GM23338 (cell line): ENCODE results near the gene CTTN. TPM values are rescaled to one million over a fixed set of nuclear protein-coding genes. Genes with fewer than 3 reads are reported as not detected.

Experiments used
- ATAC-seq: fragments of 200-7000 bp; cut with Tn5 transposase; 3 replicates; pipeline ENCODE4 v1.9.1; 2020
- DNase-seq: peaks from one replicate; pipeline ENCODE4 v3.0.0-alpha.2; 2015; ENCODE audit warnings: low spot score
- H2AFZ ChIP-seq: fragments of 200-600 bp; sonication (generic); 2 replicates; pipeline ENCODE4 v1.8.0; 2016; ENCODE audit warnings: antibody characterized with exemption, mild to moderate bottlenecking, moderate library complexity
- H3F3A ChIP-seq: fragments of 200-600 bp; sonication (generic); replicated peaks from 2 replicates; pipeline ENCODE4 v1.8.0; 2017; ENCODE audit warnings: antibody characterized with exemption, mixed run types, low read depth
- H3K27ac ChIP-seq: fragments of 200-600 bp; sonication (generic); 2 replicates; pipeline ENCODE4 v1.6.1; 2016; ENCODE audit warnings: low read depth
- H3K27me3 ChIP-seq: fragments of 200-600 bp; sonication (generic); 2 replicates; pipeline ENCODE4 v1.8.0; 2016; ENCODE audit warnings: mild to moderate bottlenecking, mixed run types, moderate library complexity; ENCODE audit not compliant: insufficient read depth
- H3K36me3 ChIP-seq: fragments of 200-600 bp; sonication (generic); 2 replicates; pipeline ENCODE4 v1.8.0; 2016; ENCODE audit warnings: mild to moderate bottlenecking; ENCODE audit not compliant: insufficient read depth
- H3K4me1 ChIP-seq: fragments of 200-600 bp; sonication (generic); 2 replicates; pipeline ENCODE4 v1.8.0; 2016; ENCODE audit warnings: mild to moderate bottlenecking, moderate library complexity; ENCODE audit not compliant: insufficient read depth
- H3K4me2 ChIP-seq: fragments of 200-600 bp; sonication (generic); 2 replicates; pipeline ENCODE4 v1.7.1; 2017; ENCODE audit warnings: mixed run types
- H3K4me3 ChIP-seq: fragments of 200-600 bp; sonication (generic); 2 replicates; pipeline ENCODE4 v1.6.1; 2016; ENCODE audit warnings: mixed run types
- H3K79me2 ChIP-seq: fragments of 200-600 bp; sonication (generic); replicated peaks from 2 replicates; pipeline ENCODE4 v1.8.0; 2017; ENCODE audit warnings: mild to moderate bottlenecking; ENCODE audit not compliant: insufficient read depth
- H3K9me2 ChIP-seq: fragments of 200-600 bp; sonication (generic); 2 replicates; pipeline ENCODE4 v1.8.0; 2017; ENCODE audit not compliant: insufficient read depth
- H4K20me1 ChIP-seq: fragments of 200-600 bp; sonication (generic); replicated peaks from 2 replicates; pipeline ENCODE4 v1.8.0; 2017; ENCODE audit warnings: mild to moderate bottlenecking; ENCODE audit not compliant: insufficient read depth
- H3K27ac Mint-ChIP-seq: 2 replicates; pipeline ENCODE4 v1.8.0; 2020; ENCODE audit warnings: inconsistent platforms, mild to moderate bottlenecking, moderate library complexity, mixed read lengths
- H3K27me3 Mint-ChIP-seq: 3 replicates; pipeline ENCODE4 v1.8.0; 2022; ENCODE audit warnings: low read depth, mild to moderate bottlenecking, moderate library complexity, mixed read lengths, inconsistent platforms; ENCODE audit not compliant: insufficient read depth, poor library complexity
- H3K36me3 Mint-ChIP-seq: 3 replicates; pipeline ENCODE4 v1.8.0; 2021; ENCODE audit warnings: low read depth, mild to moderate bottlenecking, inconsistent platforms, moderate library complexity, mixed read lengths
- H3K4me1 Mint-ChIP-seq: 3 replicates; pipeline ENCODE4 v1.8.0; 2020; ENCODE audit warnings: mild to moderate bottlenecking, inconsistent platforms, mixed read lengths
- H3K4me3 Mint-ChIP-seq: 3 replicates; pipeline ENCODE4 v1.8.0; 2021; ENCODE audit warnings: moderate library complexity, mild to moderate bottlenecking, inconsistent platforms, mixed read lengths
- H3K9me3 Mint-ChIP-seq: 3 replicates; pipeline ENCODE4 v1.8.0; 2020; ENCODE audit warnings: moderate library complexity, mild to moderate bottlenecking, inconsistent platforms, mixed read lengths
- CREB1 ChIP-seq: fragments of 250-450 bp; sonication (Bioruptor Pico); IDR thresholded peaks from 2 replicates; pipeline ENCODE4 v1.5.0; 2020; ENCODE audit warnings: low read depth, mild to moderate bottlenecking, moderate library complexity
- CTCF ChIP-seq, 2 experiments: fragments of 200-600 bp in 1 of 2; sonication (generic) in 1 of 2; conservative IDR thresholded peaks; 2 replicates each; pipeline versions ENCODE4 v1.5.1 to v1.6.1; 2016 to 2017; ENCODE audit warnings: antibody characterized with exemption in 2 of 2, low read depth in 2 of 2, mild to moderate bottlenecking in 2 of 2, moderate library complexity in 1 of 2
- EZH2 ChIP-seq: fragments of 200-600 bp; sonication (generic); IDR thresholded peaks from one replicate; pipeline ENCODE4 v1.8.0; 2017; ENCODE audit warnings: antibody characterized with exemption, mild to moderate bottlenecking, low read depth; ENCODE audit not compliant: unreplicated experiment
- EZH2phosphoT487 ChIP-seq: fragments of 200-600 bp; sonication (generic); IDR thresholded peaks from one replicate; pipeline ENCODE4 v1.8.1; 2018; ENCODE audit warnings: antibody characterized with exemption; ENCODE audit not compliant: unreplicated experiment
- JUNB ChIP-seq: IDR thresholded peaks from one replicate; pipeline ENCODE4 v1.6.1; 2016; ENCODE audit warnings: antibody characterized with exemption; ENCODE audit not compliant: unreplicated experiment
- NANOG ChIP-seq: IDR thresholded peaks from 2 replicates; pipeline ENCODE4 v1.6.1; 2016; ENCODE audit warnings: antibody characterized with exemption, borderline replicate concordance
- POLR2AphosphoS5 ChIP-seq: IDR thresholded peaks from 2 replicates; pipeline ENCODE4 v1.6.1; 2016; ENCODE audit warnings: antibody characterized with exemption, low read depth
- STAT1 ChIP-seq: IDR thresholded peaks from one replicate; pipeline ENCODE4 v1.6.1; 2016; ENCODE audit warnings: antibody characterized with exemption; ENCODE audit not compliant: unreplicated experiment
- ZNF114 ChIP-seq: fragments of 250-450 bp; sonication (Bioruptor Pico); IDR thresholded peaks from 2 replicates; pipeline ENCODE4 v1.5.0; 2020; ENCODE audit warnings: mild to moderate bottlenecking, moderate library complexity
- ZNF331 ChIP-seq: fragments of 250-450 bp; sonication (Bioruptor Pico); IDR thresholded peaks from 2 replicates; pipeline ENCODE4 v1.5.0; 2020; ENCODE audit warnings: low read depth, mild to moderate bottlenecking, moderate library complexity
- ZNF462 ChIP-seq: fragments of 250-450 bp; sonication (Bioruptor Pico); IDR thresholded peaks from 2 replicates; pipeline ENCODE4 v1.5.0; 2020; ENCODE audit warnings: mild to moderate bottlenecking, moderate library complexity
- polyA plus RNA-seq: library from polyadenylated mRNA; unstranded; fragments of >200 nt; fragmentation: Nextera tagmentation; extraction: Ambion mirVana; gene quantifications from 2 replicates; pipeline ENCODE4 v1.2.1, GENCODE V29; 2016
- total RNA-seq: library from RNA; depleted of rRNA; stranded (reverse); fragments of >200 nt; shearing (Covaris generic); gene quantifications from 2 replicates; pipeline ENCODE4 v1.2.3, GENCODE V29; 2014
- TF ChIP-seq, protein P1 (sequence below): IDR thresholded peaks from one replicate; pipeline ENCODE4 v1.6.1; 2018; ENCODE audit warnings: antibody characterized with exemption; ENCODE audit not compliant: unreplicated experiment
- TF ChIP-seq, protein P2 (sequence below): IDR thresholded peaks from 2 replicates; pipeline ENCODE4 v1.6.1; 2016; ENCODE audit warnings: antibody characterized with exemption

The CTTN gene
- total and polyA plus RNA-seq, 2 experiments from 2014 or later, result 163 to 343 TPM

DNA sequence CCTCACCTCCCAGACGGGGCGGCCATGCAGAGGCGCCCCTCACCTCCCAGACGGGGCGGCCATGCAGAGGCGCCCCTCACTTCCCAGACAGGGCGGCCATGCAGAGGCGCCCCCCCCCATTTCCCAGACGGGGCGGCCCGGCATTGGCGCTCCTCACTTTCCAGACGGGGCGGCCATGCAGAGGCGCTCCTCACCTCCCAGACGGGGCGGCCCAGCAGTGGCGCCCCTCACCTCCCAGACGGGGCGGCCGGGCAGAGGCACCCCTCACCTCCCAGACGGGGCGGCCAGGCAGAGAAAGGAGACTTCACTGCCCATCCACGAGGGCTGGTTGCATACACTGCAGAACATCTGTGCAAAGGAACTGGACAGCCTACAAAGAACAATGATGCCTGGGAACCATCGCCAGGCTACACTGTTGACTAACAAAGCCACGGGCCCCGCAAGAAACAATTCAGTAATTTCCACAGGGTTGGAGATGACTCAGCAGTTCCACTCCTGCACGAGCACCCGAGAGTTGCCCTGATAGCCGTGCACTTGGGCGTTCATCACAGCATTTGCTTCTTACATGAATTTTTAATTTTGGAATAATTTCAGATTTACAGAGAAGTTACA, 58.7 kb downstream of the CTTN start (continued):
- TF ChIP-seq ZNF114 (CRISPR knock-in tag), result no peak

DNA sequence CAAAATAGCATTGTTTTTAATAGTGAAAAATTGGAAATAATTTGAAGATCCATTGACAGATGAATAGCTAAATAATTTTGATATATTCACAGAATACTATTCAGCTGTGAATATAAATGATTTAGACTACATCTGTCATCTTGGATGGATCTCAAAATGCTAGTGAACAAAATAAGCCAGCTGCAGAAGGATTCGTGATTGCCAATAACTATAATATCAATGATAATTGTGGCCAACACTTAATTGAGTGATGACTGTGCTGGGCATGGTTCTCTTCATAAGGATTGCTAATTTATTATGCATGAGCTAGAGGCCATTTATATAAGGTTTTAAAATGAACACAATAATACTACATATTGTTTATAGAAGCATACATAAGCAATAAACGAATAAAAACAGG, 60.4 kb downstream of the CTTN start:
- peaks cover 6% of the 10 kb centered on the region; the same call in 1 of the 2 replicates for H3K4me1 ChIP-seq
- no peaks in the 10 kb centered on the region for H3K36me3 ChIP-seq
- Mint-ChIP-seq H3K27me3 (no peaks in the 10 kb centered on the region), H3K4me1 (peaks cover 15% of the 10 kb centered on the region), H3K4me3 (no peak overlapping the region), H3K9me3 (peaks cover 5% of the 10 kb centered on the region; the same call in 1 of the 3 replicates), H3K36me3 (no peaks in the 10 kb centered on the region; the same call in 2 of the 3 replicates), H3K27ac (no peak overlapping the region)
- H3K79me2 ChIP-seq, result no peaks in the 10 kb centered on the region
- H3K27ac ChIP-seq, result no peak overlapping the region
- H3F3A ChIP-seq, result no peaks in the 10 kb centered on the region
- no peak overlapping the region for H2AFZ ChIP-seq
- H3K4me3 ChIP-seq, result no peak overlapping the region
- DNase-seq (no peak), ATAC-seq (no peak)
- no peak for TF ChIP-seq POLR2AphosphoS5
- TF ChIP-seq CREB1 (CRISPR knock-in tag), result no peak
- TF ChIP-seq EZH2, result no peak
- TF ChIP-seq NANOG, result no peak
- TF ChIP-seq JUNB, result no peak
- no peak for TF ChIP-seq EZH2phosphoT487
- TF ChIP-seq, protein P1, sequence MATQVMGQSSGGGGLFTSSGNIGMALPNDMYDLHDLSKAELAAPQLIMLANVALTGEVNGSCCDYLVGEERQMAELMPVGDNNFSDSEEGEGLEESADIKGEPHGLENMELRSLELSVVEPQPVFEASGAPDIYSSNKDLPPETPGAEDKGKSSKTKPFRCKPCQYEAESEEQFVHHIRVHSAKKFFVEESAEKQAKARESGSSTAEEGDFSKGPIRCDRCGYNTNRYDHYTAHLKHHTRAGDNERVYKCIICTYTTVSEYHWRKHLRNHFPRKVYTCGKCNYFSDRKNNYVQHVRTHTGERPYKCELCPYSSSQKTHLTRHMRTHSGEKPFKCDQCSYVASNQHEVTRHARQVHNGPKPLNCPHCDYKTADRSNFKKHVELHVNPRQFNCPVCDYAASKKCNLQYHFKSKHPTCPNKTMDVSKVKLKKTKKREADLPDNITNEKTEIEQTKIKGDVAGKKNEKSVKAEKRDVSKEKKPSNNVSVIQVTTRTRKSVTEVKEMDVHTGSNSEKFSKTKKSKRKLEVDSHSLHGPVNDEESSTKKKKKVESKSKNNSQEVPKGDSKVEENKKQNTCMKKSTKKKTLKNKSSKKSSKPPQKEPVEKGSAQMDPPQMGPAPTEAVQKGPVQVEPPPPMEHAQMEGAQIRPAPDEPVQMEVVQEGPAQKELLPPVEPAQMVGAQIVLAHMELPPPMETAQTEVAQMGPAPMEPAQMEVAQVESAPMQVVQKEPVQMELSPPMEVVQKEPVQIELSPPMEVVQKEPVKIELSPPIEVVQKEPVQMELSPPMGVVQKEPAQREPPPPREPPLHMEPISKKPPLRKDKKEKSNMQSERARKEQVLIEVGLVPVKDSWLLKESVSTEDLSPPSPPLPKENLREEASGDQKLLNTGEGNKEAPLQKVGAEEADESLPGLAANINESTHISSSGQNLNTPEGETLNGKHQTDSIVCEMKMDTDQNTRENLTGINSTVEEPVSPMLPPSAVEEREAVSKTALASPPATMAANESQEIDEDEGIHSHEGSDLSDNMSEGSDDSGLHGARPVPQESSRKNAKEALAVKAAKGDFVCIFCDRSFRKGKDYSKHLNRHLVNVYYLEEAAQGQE, result no peak
- no peak for TF ChIP-seq CTCF (conservative IDR thresholded peaks at IDR 0.05; ENCODE audit: low read depth in 2 of 2)
- no peak for TF ChIP-seq ZNF114 (CRISPR knock-in tag)
- no peak for TF ChIP-seq ZNF331 (CRISPR knock-in tag)
- TF ChIP-seq ZNF462 (CRISPR knock-in tag), result no peak
- TF ChIP-seq, protein P2, sequence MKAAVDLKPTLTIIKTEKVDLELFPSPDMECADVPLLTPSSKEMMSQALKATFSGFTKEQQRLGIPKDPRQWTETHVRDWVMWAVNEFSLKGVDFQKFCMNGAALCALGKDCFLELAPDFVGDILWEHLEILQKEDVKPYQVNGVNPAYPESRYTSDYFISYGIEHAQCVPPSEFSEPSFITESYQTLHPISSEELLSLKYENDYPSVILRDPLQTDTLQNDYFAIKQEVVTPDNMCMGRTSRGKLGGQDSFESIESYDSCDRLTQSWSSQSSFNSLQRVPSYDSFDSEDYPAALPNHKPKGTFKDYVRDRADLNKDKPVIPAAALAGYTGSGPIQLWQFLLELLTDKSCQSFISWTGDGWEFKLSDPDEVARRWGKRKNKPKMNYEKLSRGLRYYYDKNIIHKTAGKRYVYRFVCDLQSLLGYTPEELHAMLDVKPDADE, result no peak
- no peak for TF ChIP-seq STAT1
- H3K4me2 ChIP-seq, result no peak overlapping the region
- H3K9me2 ChIP-seq, result no peaks in the 10 kb centered on the region
- H3K27me3 ChIP-seq, result no peaks in the 10 kb centered on the region
- no peaks in the 10 kb centered on the region for H4K20me1 ChIP-seq
